Measurements from ENCODE around the gene DAAM1. TPM values are rescaled to one million over a fixed set of nuclear protein-coding genes. Genes with fewer than 3 reads are reported as not detected.

Gene DAAM1
- polyA plus RNA-seq, 2 of the 4 experiments (the other 2 are of a cell fraction), result 6.8 to 10.8 TPM

GRCh38 chr14:59330455-59330854 lies 142.0 kb downstream of the DAAM1 start:
- WGBS (ENCODE audit: missing lambda C conversion rate), result 83% methylated on average over 5 of the region's 5 CpGs
- Histone ChIP-seq H3K4me3 (no peak overlapping the region), H3K4me2 (no peak overlapping the region), H3K27ac (no peak overlapping the region), H3K9me3 (no peaks in the 10 kb centered on the region), H3K4me1 (peaks cover 23% of the 10 kb centered on the region)
- DNase-seq (ENCODE audit: low read depth in 1 of 2, low spot score in 1 of 2) (no peak), ATAC-seq (no peak), FAIRE-seq (no peak)
- ChIA-PET POLR2A (no interaction called here), CTCF (interaction anchor here (1.2 kb wide), 1 partner anchor 34 kb away, joined by 3 read pairs; no protein-coding TSS in a partner anchor)
- TF ChIP-seq CBX2 (IDR thresholded peaks at IDR 0.05; ENCODE audit: borderline replicate concordance, low read depth) (no peak), KDM1A (IDR thresholded peaks at IDR 0.05; ENCODE audit: low read depth) (no peak), ZNF302 (CRISPR knock-in tag; IDR thresholded peaks at IDR 0.05) (no peak), CBX8 (IDR thresholded peaks at IDR 0.05) (no peak), ATOH8 (CRISPR knock-in tag; IDR thresholded peaks at IDR 0.05; ENCODE audit: low read depth) (no peak), FOXS1 (CRISPR knock-in tag; IDR thresholded peaks at IDR 0.05) (no peak), PHF8 (IDR thresholded peaks at IDR 0.05; ENCODE audit: borderline replicate concordance, low read depth) (no peak), RARB (CRISPR knock-in tag; IDR thresholded peaks at IDR 0.05) (no peak), REST (IDR thresholded peaks at IDR 0.05) (no peak), TP53 (CRISPR knock-in tag; IDR thresholded peaks at IDR 0.05) (no peak), MYC (IDR thresholded peaks at IDR 0.05; ENCODE audit: borderline replicate concordance, low read length) (no peak), NR3C1 (IDR thresholded peaks at IDR 0.05) (no peak)

- no peak overlapping the region for H3K4me2 ChIP-seq
- POLR2A ChIA-PET, result no interaction called here
- 74% methylated on average over 2 of the region's 3 CpGs for WGBS (ENCODE audit: missing lambda C conversion rate)
- FAIRE-seq, result no peak
- H3K4me1 ChIP-seq, result peaks cover 23% of the 10 kb centered on the region
- no peak for DNase-seq (ENCODE audit: low read depth in 1 of 2, low spot score in 1 of 2)
- no peak overlapping the region for H3K4me3 ChIP-seq
- CTCF ChIA-PET, result no interaction called here
- ATAC-seq, result no peak
- no peaks in the 10 kb centered on the region for H3K9me3 ChIP-seq
- TF ChIP-seq RFX5 (IDR thresholded peaks at IDR 0.05) (no peak), HOXB5 (CRISPR knock-in tag; IDR thresholded peaks at IDR 0.05) (no peak), MYC (IDR thresholded peaks at IDR 0.05; ENCODE audit: borderline replicate concordance, low read length) (no peak), MAZ (IDR thresholded peaks at IDR 0.05; ENCODE audit: borderline replicate concordance, low read depth, low read length) (no peak), ZC3H11A (IDR thresholded peaks at IDR 0.05) (no peak), CEBPB (IDR thresholded peaks at IDR 0.05) (no peak), HDAC2 (IDR thresholded peaks at IDR 0.05) (no peak), MAX (IDR thresholded peaks at IDR 0.05) (no peak), NFE2L2 (conservative IDR thresholded peaks at IDR 0.05; ENCODE audit: low read length) (no peak), HMGXB4 (CRISPR knock-in tag; IDR thresholded peaks at IDR 0.05; ENCODE audit: borderline replicate concordance) (no peak), JUNB (IDR thresholded peaks at IDR 0.05) (no peak), ZNF302 (CRISPR knock-in tag; IDR thresholded peaks at IDR 0.05) (no peak), E2F6 (IDR thresholded peaks at IDR 0.05; ENCODE audit: borderline replicate concordance, low read depth) (no peak), RCOR1 (IDR thresholded peaks at IDR 0.05; ENCODE audit: low read depth, low read length) (no peak), SREBF2 (IDR thresholded peaks at IDR 0.05) (no peak), FOSB (CRISPR knock-in tag; IDR thresholded peaks at IDR 0.05) (no peak), RARB (CRISPR knock-in tag; IDR thresholded peaks at IDR 0.05) (no peak), HOXA7 (CRISPR knock-in tag; IDR thresholded peaks at IDR 0.05) (no peak), FOSL2 (IDR thresholded peaks at IDR 0.05) (no peak), FOSL2 (CRISPR knock-in tag; IDR thresholded peaks at IDR 0.05) (no peak)
- no peak overlapping the region for H3K27ac ChIP-seq
Measured at GRCh38 chr14:59331217-59331616, 142.8 kb downstream of the DAAM1 start.

Data from A549 (cell line).